NCI-H1092 (cell line): ENCODE data around the gene MYOG.

Experiments used
- DNase-seq: peaks from one replicate; lab custom pipeline; 2025; lab: John Stamatoyannopoulos, UW

The MYOG gene

GRCh38 chr1:203117611-203118575 lies 32.1 kb upstream of the MYOG start:
- peak; percentile 55 for DNase-seq

DNA sequence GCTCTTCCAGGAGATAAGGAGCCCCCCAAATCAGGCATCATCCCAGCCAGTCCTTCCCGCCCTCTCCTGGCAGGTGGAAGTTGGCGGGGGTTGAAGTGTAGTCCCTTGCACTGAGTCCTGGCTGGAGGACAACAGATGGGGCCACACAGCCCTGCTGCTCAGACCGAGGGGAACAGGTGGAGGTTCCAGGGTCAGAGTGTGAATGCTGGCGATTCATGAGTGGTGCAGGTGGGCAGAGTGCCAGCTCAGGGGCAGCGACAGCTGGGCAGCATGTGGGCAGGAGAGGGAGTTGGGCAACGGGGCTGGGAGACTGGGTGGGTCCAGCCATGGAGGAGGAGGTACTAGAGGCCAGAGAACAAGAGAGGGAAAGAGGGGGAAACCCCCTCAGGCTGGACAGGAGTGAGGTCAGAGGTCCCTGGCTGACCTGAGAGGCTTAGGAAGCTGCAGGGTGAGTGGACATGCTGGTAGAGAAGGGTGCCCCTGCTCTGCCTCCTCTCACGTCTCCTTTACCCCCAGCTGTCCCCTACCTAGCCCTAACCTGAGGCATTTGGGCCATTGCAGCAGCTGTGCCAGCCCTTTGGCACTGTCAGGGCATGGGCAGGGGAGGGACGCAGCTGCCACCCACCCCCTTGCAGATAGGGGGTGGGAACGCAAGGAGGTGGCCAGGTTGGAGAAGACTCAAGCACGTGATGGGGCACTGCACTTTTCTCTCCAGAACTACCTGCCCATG lies 30.4 kb upstream of the MYOG start:
- no peak for DNase-seq

DNA sequence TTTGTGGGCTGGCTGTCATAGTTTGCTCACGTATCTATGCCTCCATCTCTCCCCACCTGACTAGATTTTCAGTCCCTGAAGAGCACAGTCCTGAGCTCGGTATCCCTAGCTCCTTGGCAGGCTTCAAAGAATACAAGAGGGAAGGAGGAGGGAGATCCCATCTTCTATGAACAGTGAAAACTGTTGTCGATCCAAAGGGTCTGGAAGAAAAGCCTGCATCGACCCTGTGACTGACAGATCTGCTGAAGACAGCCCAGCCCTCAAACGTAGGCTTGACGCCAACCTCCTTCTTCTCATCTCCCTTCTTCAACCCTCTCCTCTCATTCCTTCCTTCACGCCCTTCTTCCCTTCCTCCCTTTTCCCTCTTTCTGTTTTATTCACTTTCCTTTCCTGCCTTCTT lies 28.4 kb upstream of the MYOG start:
- DNase-seq, result no peak

GRCh38 chr1:203113308-203113707 lies 27.5 kb upstream of the MYOG start:
- no peak for DNase-seq

GRCh38 chr1:203112475-203112874 lies 26.7 kb upstream of the MYOG start:
- DNase-seq, result no peak

GRCh38 chr1:203104789-203105390 lies 19.1 kb upstream of the MYOG start:
- no peak for DNase-seq

- no peak for DNase-seq
Observed at GRCh38 chr1:203103829-203104495, 18.1 kb upstream of the MYOG start.

DNA sequence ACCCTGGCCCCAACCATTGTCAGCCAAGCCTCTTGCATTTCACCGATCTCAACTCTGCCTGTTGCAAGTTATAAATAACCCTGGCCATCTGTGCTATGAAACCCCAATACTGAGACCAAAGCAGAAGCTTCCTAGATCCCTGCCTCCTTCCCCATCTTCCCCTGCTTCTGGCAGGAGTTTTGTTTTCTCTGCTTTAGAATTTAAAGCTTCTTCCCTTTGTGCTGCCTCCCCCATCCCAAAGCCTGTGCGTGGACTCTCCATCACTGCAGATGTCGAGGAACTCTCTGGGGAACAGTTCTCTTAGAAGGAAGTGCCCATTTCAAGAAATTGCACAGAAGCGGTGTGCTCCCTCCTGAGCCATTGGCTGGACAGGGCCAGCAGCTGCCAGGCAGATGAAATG lies 17.4 kb upstream of the MYOG start:
- no peak for DNase-seq

- no peak for DNase-seq
Observed at GRCh38 chr1:203101813-203102634, 16.2 kb upstream of the MYOG start.

DNA sequence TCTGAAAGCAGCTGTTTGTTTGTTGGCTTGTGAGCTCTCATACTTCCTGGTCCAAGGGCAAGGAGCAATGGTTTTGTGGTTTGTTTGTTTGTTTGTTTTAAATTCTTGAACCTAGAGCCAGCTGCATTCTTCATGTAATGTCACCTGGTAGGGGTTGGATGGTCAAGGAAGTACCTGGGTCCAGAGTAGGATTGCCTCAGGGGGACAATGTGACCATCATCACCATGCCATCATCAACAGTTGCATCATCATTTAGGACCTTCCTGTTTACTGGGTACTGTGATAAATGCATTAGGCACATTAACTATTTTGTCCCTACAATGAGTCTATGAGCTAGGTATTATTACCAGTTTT lies 14.7 kb upstream of the MYOG start:
- no peak for DNase-seq

- no peak for DNase-seq
Observed at GRCh38 chr1:203099805-203100515, 14.1 kb upstream of the MYOG start.

DNA sequence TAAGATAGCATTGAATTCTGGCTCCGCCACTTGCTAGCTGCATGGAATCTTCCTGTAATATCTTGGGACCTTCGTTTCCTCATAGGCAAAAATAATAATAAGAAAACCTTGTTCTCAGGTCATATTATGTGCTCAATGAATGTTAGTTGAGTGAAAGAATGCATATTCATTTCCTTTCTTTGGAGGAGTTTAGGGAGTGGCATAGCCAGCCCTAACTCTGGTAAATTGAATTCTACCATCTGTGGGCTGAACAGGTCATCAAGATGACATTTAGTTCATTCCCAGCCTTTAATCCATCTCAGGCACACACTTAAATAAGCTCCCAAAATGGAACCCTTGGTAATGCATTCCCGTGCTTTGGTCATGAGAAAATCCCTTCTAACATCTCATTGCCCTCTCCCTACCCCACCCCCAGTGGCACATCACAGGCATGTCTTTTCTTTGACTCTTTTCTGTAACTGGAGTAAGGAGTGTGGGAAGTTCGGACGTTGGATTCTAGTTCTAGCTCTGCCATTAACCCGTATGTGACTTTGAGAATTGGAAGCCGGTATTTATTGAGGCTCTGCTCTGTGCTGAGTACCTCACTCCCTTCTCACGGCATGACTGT lies 13.2 kb upstream of the MYOG start:
- DNase-seq, result no peak

DNA sequence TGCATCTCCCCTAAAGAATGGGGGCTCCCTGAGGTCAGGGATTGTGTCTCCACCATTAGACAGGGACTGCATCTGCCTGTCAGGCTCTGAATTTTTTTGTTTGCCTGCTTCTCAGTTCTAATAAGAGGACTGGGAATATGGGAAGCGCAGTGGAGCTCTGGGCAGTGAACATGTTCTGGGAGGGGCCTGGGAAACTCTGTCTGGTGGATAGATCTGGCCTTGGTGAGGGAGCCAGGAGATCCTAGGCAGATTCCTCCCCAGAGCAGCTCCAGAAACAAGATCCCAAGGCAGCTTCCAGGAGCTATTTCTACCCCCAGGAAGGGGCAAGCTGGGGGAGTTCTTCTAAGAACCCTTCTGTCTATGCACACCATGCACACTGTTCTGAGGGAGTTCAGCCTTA lies 12.6 kb upstream of the MYOG start:
- no peak for DNase-seq

- no peak for DNase-seq
Observed at GRCh38 chr1:203097001-203097400, 11.2 kb upstream of the MYOG start.

DNA sequence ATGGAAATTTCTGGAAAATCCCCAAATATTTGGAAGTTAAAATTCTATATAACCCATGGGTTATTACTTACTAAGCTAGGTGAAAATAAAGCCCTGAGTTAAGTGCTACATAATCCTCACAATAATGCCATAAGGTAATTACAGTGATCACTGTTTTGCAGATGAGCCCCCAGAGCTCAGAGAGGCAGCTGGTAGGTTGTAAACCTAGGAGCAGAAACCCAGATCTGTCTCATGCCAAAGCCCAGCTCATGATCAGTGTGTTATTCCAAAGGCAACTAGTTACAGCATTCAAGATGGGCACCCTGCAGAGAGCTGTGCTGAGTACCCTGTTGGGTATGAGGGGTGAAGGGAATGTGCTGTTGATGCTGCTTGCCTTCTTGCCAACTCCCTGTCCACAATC lies 10.8 kb upstream of the MYOG start:
- DNase-seq, result no peak

GRCh38 chr1:203095061-203095690 lies 9.4 kb upstream of the MYOG start:
- no peak for DNase-seq

DNA sequence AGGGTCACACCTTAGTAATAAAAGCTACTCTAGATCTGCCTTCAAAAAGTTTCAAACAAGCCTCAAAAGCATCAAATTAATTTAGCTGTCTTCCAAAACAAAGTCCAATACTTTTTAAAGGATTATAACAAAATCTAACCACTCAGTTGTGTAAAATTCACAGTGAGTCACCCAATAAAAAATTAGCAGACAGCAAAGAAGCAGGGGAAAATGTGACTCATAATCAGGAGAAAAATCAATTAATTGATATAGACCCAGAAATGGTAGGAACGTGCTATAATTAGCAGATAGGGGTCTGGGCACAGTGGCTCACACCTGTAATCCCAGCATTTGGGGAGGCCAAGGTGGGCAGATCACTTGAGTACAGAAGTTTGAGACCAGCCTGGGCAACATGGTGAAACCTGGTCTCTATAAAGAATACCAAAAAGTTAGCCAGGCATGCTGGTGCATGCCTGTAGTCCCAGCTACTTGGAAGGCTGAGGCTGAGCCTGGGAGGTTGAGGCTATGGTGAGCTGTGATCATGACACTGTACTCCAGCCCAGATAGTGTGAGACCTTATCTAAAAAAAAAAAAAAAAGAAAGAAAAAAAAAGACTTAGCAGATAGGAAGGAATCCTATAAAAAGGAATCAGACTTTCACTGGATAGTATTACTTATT lies 8.1 kb upstream of the MYOG start:
- no peak for DNase-seq

DNA sequence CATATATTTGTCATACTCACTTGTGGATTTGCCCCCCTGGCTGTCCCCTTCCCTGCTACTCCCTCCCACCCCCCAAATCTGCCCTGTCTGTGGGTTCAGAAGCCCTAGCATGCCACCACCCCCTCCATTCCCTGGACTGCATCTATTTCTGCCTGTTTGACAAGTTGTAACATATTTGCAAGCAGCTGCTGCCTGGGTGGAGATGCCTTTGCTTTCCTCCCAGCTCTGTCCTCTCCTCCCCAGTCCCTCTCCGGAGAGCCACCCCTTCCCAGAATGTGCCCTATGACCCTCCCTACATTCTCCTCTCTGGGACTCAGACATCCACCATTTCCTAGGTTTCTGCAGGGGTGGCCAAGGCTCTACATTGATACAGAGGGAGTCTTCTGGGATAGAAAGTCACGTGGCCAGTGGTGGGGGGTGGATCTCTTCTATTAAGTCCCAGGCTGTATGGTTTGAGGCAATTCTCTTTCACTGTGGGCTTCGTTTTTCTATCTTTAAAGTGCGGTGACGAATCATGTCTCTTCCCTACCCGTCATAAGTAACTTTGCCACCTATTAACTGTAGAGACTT lies 6.0 kb upstream of the MYOG start:
- no peak for DNase-seq

DNA sequence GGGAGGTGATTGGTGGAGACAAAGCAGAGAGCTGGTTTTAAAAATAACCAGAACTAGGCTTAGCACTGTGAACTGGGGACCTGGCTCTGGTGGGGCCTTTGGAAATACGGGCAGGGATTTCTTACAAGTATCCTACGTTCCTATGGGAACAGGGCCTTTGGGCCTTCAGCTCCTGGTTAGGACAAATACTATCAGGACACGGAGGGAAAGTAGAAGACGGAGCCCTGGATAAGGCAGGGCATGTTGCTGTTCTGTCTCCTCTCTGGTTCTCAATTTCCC lies 5.3 kb upstream of the MYOG start:
- DNase-seq, result no peak
